Measurements from ENCODE around the gene RASA1.

DNA sequence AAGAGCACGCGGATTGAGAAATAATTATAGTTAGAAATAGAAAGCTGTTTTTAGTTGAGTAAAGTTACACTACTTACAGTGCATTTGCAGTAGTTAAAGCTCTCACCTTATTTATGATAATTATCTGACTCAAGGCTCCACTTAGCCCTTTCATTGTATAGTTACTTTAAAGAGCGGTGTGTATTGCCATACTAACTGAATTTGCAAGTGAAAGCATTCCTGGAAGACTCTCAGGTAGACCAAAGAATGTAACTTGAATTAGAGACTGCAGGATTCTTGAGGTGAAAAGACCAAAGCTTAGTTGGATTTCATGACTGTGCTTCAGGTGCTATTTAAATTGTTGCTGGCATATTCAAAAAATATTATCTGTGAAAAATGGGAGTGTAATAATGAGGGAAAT lies 4.2 kb upstream of the RASA1 start:
- TF ChIP-seq, protein P1, sequence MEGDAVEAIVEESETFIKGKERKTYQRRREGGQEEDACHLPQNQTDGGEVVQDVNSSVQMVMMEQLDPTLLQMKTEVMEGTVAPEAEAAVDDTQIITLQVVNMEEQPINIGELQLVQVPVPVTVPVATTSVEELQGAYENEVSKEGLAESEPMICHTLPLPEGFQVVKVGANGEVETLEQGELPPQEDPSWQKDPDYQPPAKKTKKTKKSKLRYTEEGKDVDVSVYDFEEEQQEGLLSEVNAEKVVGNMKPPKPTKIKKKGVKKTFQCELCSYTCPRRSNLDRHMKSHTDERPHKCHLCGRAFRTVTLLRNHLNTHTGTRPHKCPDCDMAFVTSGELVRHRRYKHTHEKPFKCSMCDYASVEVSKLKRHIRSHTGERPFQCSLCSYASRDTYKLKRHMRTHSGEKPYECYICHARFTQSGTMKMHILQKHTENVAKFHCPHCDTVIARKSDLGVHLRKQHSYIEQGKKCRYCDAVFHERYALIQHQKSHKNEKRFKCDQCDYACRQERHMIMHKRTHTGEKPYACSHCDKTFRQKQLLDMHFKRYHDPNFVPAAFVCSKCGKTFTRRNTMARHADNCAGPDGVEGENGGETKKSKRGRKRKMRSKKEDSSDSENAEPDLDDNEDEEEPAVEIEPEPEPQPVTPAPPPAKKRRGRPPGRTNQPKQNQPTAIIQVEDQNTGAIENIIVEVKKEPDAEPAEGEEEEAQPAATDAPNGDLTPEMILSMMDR (conservative IDR thresholded peaks at IDR 0.05; ENCODE audit: low read depth, low read length): no peak
- TF ChIP-seq EZH2 (IDR thresholded peaks at IDR 0.05; ENCODE audit: low read length, unreplicated experiment): no peak
- TF ChIP-seq EZH2phosphoT487 (IDR thresholded peaks at IDR 0.05; ENCODE audit: borderline replicate concordance, low read length): no peak

Data from PC-3 (cell line).